ENCODE results near the gene SPTB.
"Not testable (repeated sequence)": the region's sequence is repeated elsewhere in the genome, so short reads cannot be mapped to it uniquely, and the experiment has no call there.

SPTB gene

DNA sequence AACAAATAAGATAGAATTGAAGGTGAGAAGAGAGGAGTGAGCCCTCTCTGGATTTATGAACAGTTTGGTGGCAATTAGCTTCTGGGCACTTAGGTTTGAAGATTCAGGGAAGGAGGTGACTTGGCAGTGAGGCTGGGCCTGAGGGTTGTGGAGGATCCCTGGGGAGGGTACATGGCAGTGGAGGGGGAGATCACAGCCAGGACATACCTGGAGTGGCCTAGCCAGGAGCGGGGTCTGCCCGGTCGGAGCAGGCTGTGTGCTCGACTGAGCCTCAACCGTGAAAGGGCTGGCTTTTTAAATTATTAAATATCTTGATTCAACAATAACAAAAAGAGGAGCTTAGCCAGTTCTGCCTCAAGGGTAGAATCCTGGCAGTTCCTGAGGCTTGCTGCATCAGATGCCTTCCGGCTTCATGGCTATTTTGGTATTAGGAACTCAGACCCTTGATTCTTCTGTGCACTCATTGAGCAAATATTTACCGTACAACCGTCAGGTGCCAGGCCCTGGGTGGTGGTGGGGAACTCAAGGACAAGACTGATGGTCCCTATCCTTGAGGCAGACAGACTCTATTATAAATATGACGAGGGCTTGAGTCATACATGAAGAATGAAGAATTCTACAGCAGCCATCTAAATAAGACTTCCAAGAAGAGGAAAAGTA, 73.4 kb downstream of the SPTB start:
- Histone ChIP-seq H3K27ac (ENCODE audit: low read depth, low read length) (no peak overlapping the region), H3K36me3 (ENCODE audit: control insufficient read depth, insufficient read depth, low read length) (no peaks in the 10 kb centered on the region), H3K4me1 (ENCODE audit: control insufficient read depth, insufficient read depth, low read length) (no peaks in the 10 kb centered on the region), H3K27me3 (ENCODE audit: control insufficient read depth, insufficient read depth, low read length) (no peaks in the 10 kb centered on the region), H3K4me3 (ENCODE audit: low read length) (no peak overlapping the region), H3K9ac (ENCODE audit: low read length) (no peak overlapping the region)

DNA sequence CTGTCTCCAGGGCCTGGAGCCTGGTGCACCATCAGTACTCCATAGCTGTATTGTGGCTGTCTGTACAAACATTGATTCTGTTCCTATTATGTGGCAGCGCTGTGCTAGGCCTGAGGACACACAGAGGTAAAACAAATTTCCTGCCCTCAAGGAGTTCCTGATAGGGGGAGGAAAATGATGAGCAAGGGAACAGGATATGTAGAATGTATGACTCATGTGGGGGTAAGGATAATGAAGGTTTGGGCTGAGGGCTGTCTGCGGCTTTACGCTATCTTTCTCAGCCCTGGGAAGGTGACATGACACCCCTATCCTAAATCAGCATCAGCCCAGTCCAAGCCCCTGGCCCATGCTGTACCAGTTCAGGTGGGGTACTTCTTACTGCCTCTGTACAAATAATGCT, 74.1 kb downstream of the SPTB start:
- H3K9ac ChIP-seq (ENCODE audit: low read length); H3K4me1 ChIP-seq (ENCODE audit: control insufficient read depth, insufficient read depth, low read length); H3K27me3 ChIP-seq (ENCODE audit: control insufficient read depth, insufficient read depth, low read length); H3K27ac ChIP-seq (ENCODE audit: low read depth, low read length); H3K4me3 ChIP-seq (ENCODE audit: low read length); H3K36me3 ChIP-seq (ENCODE audit: control insufficient read depth, insufficient read depth, low read length): not testable (repeated sequence)

DNA sequence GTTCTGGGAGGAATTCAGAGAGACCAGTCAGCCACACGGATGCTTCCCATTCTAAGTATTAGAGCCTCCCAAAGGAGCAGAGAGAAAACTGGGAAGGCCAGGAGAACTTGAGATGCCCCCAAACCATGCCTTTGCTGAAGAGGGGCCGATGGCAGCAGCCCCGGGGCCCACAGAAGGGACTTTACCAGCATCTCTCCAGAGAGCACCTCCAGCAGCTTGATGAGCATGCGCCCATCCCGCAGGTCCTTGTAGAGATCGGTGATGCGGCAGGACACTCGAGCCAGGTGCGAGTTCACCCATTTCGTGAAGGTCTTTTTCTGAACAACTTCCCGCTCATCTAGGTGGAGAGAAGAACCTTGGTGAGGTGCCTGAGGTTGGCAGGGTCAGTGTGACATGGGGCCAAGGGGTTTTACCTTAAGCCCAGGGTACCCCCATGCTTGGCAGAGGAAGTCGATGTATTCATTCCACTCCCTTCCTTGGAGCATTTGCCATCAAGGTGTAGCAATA, 74.9 kb downstream of the SPTB start:
- no peaks in the 10 kb centered on the region for H3K36me3 ChIP-seq (ENCODE audit: control insufficient read depth, insufficient read depth, low read length)
- no peak overlapping the region for H3K27ac ChIP-seq (ENCODE audit: low read depth, low read length)
- no peaks in the 10 kb centered on the region for H3K27me3 ChIP-seq (ENCODE audit: control insufficient read depth, insufficient read depth, low read length)

DNA sequence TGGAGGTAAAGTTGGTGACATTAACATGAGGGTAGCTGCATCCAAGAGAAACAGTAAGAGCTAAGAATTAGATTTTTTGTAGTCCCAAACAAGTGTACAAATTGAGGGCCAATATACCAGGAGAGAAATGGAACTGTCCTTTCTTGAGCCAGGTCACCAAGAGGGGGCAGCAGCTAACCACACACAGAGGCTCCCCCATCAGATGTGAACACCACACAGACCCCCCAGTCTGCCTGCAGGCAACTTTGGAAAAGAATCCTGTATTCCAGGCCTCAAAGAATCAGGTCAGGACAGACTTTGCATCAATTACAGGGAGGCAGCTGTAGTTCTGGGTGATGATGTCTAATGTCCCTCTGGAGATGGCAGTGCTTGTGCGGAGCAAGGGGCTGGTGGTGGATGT, 77.9 kb downstream of the SPTB start:
- Histone ChIP-seq H3K4me1 (ENCODE audit: control insufficient read depth, insufficient read depth, low read length) (no peaks in the 10 kb centered on the region), H3K9ac (ENCODE audit: low read length) (no peak overlapping the region), H3K36me3 (ENCODE audit: control insufficient read depth, insufficient read depth, low read length) (no peaks in the 10 kb centered on the region), H3K4me3 (ENCODE audit: low read length) (no peak overlapping the region), H3K27me3 (ENCODE audit: control insufficient read depth, insufficient read depth, low read length) (no peaks in the 10 kb centered on the region), H3K27ac (ENCODE audit: low read depth, low read length) (no peak overlapping the region)

More for the DNA sequence above, 74.9 kb downstream of the SPTB start:
- Histone ChIP-seq H3K4me1 (ENCODE audit: control insufficient read depth, insufficient read depth, low read length) (no peaks in the 10 kb centered on the region), H3K9ac (ENCODE audit: low read length) (no peak overlapping the region), H3K4me3 (ENCODE audit: low read length) (no peak overlapping the region)

DNA sequence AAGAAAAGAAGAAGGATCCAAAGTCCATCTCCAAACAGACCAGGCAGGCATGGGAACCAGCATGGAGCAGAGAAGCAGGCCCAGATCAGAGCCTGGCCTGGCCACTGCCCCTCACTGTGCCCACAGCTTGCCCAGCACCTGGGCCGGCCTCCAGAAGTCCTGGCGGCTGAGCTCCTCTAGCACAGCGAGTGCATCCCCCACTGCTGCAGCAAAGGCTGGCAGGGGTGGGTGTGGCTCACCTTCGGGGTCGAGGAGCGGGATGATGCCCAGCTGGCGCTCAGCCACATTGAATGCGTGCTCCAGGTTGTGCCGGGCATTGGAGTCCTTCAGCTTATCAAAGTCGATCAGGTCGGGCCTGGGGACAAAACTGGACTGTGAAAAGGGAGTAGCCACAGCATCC, 78.7 kb downstream of the SPTB start:
- Histone ChIP-seq H3K4me3 (ENCODE audit: low read length) (no peak overlapping the region), H3K36me3 (ENCODE audit: control insufficient read depth, insufficient read depth, low read length) (no peaks in the 10 kb centered on the region), H3K27ac (ENCODE audit: low read depth, low read length) (no peak overlapping the region), H3K9ac (ENCODE audit: low read length) (no peak overlapping the region), H3K27me3 (ENCODE audit: control insufficient read depth, insufficient read depth, low read length) (no peaks in the 10 kb centered on the region), H3K4me1 (ENCODE audit: control insufficient read depth, insufficient read depth, low read length) (no peaks in the 10 kb centered on the region)

DNA sequence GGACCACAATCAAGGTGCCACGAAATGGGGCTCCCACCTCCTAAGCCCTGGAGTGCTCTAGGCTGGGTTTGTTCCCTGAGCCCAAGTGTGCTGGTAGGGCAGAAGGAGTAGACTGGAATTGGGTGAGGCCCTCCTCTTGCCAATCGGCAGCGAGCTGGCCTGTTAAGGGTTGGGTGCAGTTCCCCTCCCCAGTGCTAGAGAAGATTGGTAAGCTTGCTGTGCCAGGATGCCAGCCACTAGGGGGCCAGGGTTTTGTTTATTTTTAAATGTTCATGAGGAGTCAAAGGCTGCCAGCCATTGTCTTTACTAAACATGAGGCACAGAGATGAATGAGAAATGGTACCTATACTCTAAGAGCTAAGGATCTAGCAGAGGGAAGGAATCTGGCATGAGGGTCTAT, 79.7 kb downstream of the SPTB start:
- Histone ChIP-seq H3K27ac (ENCODE audit: low read depth, low read length) (no peak overlapping the region), H3K36me3 (ENCODE audit: control insufficient read depth, insufficient read depth, low read length) (no peaks in the 10 kb centered on the region), H3K4me3 (ENCODE audit: low read length) (no peak overlapping the region), H3K4me1 (ENCODE audit: control insufficient read depth, insufficient read depth, low read length) (no peaks in the 10 kb centered on the region), H3K27me3 (ENCODE audit: control insufficient read depth, insufficient read depth, low read length) (no peaks in the 10 kb centered on the region), H3K9ac (ENCODE audit: low read length) (no peak overlapping the region)

DNA sequence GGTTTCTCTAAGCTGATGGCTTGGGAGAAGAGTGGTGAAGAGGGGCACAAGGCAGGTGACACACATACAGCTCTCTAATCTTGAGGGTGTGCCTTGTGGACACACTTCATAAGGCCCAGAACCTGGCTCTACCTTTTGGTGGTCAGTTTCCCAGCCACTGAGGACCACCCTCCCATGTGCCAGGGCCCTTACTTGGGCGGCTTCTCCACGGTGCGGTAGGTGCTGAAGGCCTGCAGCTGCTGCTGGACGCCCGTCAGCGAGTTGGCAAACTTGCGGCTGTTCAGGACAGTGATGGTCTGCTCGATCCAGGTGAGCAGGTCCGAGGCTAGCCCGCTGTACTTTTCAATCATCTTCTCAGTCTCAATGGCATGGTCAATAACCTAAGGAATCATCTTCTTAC, 80.2 kb downstream of the SPTB start:
- Histone ChIP-seq H3K36me3 (ENCODE audit: control insufficient read depth, insufficient read depth, low read length) (no peaks in the 10 kb centered on the region), H3K27me3 (ENCODE audit: control insufficient read depth, insufficient read depth, low read length) (no peaks in the 10 kb centered on the region), H3K27ac (ENCODE audit: low read depth, low read length) (no peak overlapping the region), H3K4me3 (ENCODE audit: low read length) (no peak overlapping the region), H3K4me1 (ENCODE audit: control insufficient read depth, insufficient read depth, low read length) (no peaks in the 10 kb centered on the region), H3K9ac (ENCODE audit: low read length) (no peak overlapping the region)

DNA sequence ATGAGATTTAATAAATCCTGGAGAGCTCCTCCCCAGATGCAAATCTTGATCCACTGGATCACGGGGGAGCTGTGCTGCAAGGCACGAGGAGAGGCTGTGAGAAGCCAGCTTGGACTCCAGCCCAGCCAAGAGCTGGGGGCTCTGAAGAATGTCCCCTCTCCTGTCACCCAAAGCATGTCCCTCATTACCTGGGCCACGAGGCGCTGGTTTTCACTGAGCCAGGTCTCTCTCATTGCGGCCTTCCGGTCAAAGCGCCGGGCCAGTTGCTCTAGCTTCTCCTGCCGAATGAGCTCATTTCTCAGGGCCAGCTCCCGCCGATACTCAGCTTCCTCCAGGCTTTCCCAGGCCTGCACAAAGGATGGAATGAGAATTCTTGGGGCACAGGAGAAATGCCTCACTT, 83.3 kb downstream of the SPTB start:
- no peaks in the 10 kb centered on the region for H3K36me3 ChIP-seq (ENCODE audit: control insufficient read depth, insufficient read depth, low read length)
- no peaks in the 10 kb centered on the region for H3K27me3 ChIP-seq (ENCODE audit: control insufficient read depth, insufficient read depth, low read length)
- H3K4me3 ChIP-seq (ENCODE audit: low read length) = no peak overlapping the region
- H3K9ac ChIP-seq (ENCODE audit: low read length) = no peak overlapping the region
- no peaks in the 10 kb centered on the region for H3K4me1 ChIP-seq (ENCODE audit: control insufficient read depth, insufficient read depth, low read length)
- no peak overlapping the region for H3K27ac ChIP-seq (ENCODE audit: low read depth, low read length)

DNA sequence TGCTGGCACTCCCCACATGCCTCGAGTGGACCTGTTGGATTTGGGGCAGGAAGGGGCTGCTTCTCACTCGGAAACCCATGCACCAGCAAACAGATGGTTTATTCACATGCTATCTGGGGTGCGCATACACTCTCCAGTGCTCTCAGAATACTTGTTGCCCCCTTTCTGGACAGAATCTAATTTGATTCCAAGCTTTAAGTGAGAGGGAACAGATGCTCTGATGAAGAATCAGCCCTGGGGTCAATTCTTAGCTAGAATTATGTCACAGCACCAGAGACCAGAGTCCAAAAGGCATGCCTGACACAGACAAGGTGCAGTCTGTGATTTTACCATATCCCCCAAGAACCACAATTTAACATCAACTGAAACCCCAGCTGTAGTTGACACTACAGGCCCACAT, 83.8 kb downstream of the SPTB start:
- no peak overlapping the region for H3K9ac ChIP-seq (ENCODE audit: low read length)
- no peak overlapping the region for H3K4me3 ChIP-seq (ENCODE audit: low read length)
- H3K36me3 ChIP-seq (ENCODE audit: control insufficient read depth, insufficient read depth, low read length) = no peaks in the 10 kb centered on the region
- H3K4me1 ChIP-seq (ENCODE audit: control insufficient read depth, insufficient read depth, low read length) = no peaks in the 10 kb centered on the region
- no peak overlapping the region for H3K27ac ChIP-seq (ENCODE audit: low read depth, low read length)
- no peaks in the 10 kb centered on the region for H3K27me3 ChIP-seq (ENCODE audit: control insufficient read depth, insufficient read depth, low read length)

DNA sequence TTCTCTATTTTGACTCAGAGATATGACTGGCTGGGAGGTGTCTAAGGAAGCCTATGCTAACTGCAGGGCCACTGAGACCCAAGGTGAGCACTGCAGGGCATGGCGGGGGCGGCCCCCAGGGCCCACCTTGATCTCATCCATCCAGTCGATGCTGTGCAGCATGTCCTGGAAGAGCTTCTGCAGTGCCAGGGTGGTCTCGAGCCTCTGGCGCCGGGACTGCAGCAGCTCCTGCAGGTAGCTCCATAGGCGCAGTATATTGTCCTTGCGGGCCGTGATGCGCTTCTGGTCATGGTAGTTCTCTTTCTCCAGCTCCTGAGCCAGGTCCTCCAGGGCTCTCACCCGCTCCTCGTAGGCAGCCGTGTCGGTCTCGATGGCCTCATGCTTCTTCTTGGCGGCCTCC, 84.5 kb downstream of the SPTB start:
- Histone ChIP-seq H3K4me3 (ENCODE audit: low read length) (no peak overlapping the region), H3K27me3 (ENCODE audit: control insufficient read depth, insufficient read depth, low read length) (no peaks in the 10 kb centered on the region), H3K27ac (ENCODE audit: low read depth, low read length) (no peak overlapping the region), H3K9ac (ENCODE audit: low read length) (no peak overlapping the region), H3K4me1 (ENCODE audit: control insufficient read depth, insufficient read depth, low read length) (no peaks in the 10 kb centered on the region), H3K36me3 (ENCODE audit: control insufficient read depth, insufficient read depth, low read length) (no peaks in the 10 kb centered on the region)

DNA sequence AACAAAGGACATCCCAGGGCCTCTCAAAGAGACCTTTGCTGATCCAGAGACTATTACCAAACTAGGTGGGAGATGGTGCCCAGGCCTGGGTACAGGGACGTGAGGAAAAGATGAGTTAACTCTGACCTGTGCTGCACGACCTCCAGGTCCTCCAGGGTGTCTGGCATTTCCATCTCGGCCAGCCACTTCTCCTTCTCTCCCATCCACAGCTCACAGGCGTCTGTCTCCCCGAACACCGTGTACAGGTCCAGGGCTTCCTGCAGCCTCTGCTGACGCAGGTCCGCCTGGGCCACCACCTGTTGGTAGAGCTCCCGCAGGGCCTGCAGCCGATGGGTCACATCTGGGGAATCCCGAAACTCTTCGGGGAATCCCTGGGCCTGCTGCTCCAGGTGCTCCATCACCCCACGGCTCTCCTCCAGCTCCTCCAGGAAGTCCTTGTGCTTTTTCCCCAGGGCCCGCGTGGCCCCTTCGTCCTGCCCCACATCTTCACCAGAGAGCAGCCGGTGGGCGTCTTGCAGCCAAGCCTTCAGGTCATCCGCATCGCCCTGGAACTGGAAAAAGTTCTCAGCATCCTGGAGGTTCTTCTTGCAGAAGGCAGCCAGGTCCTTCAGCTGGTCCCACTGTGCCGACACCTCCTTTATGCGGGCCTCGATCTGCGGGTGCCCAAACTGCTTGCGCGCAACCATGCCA, 86.7 kb downstream of the SPTB start:
- Histone ChIP-seq H3K36me3 (ENCODE audit: control insufficient read depth, insufficient read depth, low read length) (no peaks in the 10 kb centered on the region), H3K9ac (ENCODE audit: low read length) (no peak overlapping the region), H3K4me3 (ENCODE audit: low read length) (no peak overlapping the region), H3K4me1 (ENCODE audit: control insufficient read depth, insufficient read depth, low read length) (no peaks in the 10 kb centered on the region), H3K27ac (ENCODE audit: low read depth, low read length) (no peak overlapping the region), H3K27me3 (ENCODE audit: control insufficient read depth, insufficient read depth, low read length) (no peaks in the 10 kb centered on the region)

DNA sequence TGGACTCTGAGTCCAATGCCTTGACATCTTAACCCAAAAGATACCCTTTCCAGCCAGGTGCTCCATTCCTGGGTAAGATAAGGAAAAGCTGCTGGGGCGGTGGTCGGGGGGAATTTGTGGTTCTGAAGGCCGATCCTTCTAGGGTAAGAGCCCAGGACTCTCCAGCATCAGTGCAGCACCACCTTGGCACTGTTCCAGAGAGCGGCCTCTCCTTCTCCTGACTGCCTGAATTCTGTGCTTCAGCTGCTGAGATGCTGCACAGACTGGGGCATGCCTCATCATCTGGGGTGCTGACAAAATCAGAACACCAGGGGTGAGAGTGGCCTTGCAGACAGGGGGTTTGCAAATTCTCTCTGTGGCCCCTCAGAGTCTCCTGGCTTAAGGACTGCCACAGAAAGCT, 87.5 kb downstream of the SPTB start:
- Histone ChIP-seq H3K4me1 (ENCODE audit: control insufficient read depth, insufficient read depth, low read length) (no peaks in the 10 kb centered on the region), H3K27ac (ENCODE audit: low read depth, low read length) (no peak overlapping the region), H3K36me3 (ENCODE audit: control insufficient read depth, insufficient read depth, low read length) (no peaks in the 10 kb centered on the region), H3K27me3 (ENCODE audit: control insufficient read depth, insufficient read depth, low read length) (no peaks in the 10 kb centered on the region), H3K9ac (ENCODE audit: low read length) (no peak overlapping the region), H3K4me3 (ENCODE audit: low read length) (no peak overlapping the region)

DNA sequence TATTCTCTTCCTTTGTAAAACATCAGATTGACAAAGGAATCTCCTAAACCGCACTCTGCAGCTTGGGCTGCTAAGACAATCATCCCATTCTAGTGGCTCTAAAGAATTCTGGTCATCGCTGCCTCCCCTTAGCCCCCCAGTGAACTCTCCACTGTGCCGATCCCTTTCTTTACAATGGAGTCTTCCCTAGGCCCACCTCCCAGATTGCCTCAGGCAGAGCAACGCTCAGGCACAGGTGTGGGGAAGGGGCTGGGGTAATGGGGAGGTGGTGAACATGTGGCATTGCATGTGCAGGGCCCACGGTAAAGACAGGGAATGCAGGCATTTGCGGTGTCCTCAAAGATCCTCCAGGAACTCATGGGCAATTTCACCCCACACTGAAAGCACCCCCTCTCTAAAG, 89.2 kb downstream of the SPTB start:
- no peak overlapping the region for H3K4me3 ChIP-seq (ENCODE audit: low read length)
- H3K36me3 ChIP-seq (ENCODE audit: control insufficient read depth, insufficient read depth, low read length) = no peaks in the 10 kb centered on the region
- no peaks in the 10 kb centered on the region for H3K27me3 ChIP-seq (ENCODE audit: control insufficient read depth, insufficient read depth, low read length)
- no peaks in the 10 kb centered on the region for H3K4me1 ChIP-seq (ENCODE audit: control insufficient read depth, insufficient read depth, low read length)
- H3K9ac ChIP-seq (ENCODE audit: low read length) = no peak overlapping the region
- H3K27ac ChIP-seq (ENCODE audit: low read depth, low read length) = no peak overlapping the region
